ENCODE results near the gene ANXA7.
"Not testable (repeated sequence)": the region's sequence is repeated elsewhere in the genome, so short reads cannot be mapped to it uniquely, and the experiment has no call there.

ANXA7 gene

DNA sequence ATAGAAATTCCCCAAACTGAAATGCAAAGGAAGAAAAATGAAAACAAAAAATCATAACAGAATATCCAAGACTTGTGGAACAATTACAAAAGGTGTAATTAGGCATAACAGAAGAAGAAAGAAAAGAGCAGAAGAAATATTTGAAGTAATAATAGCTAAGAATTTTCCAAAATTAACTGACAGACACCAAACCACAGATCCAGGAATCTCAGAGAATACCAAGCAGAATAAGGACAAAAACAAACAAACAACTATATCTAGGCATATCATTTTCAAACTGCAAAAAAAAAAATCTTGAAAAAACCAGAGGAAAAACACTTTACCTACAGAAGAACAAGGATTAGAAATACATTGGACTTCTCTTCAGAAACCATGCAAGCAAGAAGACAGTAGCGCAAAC is 80.7 kb downstream of the ANXA7 start:
- in situ Hi-C loops (cut with HindIII; ENCODE audit: low pct_ligation_motif_present, low sequenced_read_pairs), result no loop called here
- Histone ChIP-seq H3K36me3 (replicated peaks) (no peaks in the 10 kb centered on the region), H3K27me3 (replicated peaks) (no peaks in the 10 kb centered on the region), H3K27ac (no peak overlapping the region), H3K4me3 (ENCODE audit: low read depth, low read length) (no peak overlapping the region)
- TF ChIP-seq, protein P1, sequence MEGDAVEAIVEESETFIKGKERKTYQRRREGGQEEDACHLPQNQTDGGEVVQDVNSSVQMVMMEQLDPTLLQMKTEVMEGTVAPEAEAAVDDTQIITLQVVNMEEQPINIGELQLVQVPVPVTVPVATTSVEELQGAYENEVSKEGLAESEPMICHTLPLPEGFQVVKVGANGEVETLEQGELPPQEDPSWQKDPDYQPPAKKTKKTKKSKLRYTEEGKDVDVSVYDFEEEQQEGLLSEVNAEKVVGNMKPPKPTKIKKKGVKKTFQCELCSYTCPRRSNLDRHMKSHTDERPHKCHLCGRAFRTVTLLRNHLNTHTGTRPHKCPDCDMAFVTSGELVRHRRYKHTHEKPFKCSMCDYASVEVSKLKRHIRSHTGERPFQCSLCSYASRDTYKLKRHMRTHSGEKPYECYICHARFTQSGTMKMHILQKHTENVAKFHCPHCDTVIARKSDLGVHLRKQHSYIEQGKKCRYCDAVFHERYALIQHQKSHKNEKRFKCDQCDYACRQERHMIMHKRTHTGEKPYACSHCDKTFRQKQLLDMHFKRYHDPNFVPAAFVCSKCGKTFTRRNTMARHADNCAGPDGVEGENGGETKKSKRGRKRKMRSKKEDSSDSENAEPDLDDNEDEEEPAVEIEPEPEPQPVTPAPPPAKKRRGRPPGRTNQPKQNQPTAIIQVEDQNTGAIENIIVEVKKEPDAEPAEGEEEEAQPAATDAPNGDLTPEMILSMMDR (IDR thresholded peaks at IDR 0.05; ENCODE audit: low read depth, low read length, missing control alignments), result no peak
- DNase-seq, result no peak

DNA sequence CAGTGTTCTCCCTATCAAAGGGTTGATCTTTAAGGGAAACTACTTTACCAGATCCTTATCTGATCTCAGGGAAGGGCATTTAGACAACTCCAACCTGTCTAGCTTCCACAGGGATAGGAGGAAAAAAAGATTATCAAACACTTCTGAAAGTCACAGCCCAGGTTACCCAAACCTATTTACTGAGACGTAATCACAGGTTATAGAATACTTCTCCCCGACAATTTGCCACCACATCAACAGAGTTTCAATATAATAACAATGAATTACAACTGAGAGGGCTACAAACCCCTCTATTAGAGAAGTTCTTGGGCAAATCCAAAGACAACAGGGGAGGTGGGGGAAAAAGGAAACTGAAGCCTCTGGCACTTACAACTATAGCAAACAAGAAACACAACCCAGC is 81.5 kb downstream of the ANXA7 start:
- in situ Hi-C loops (cut with HindIII; ENCODE audit: low pct_ligation_motif_present, low sequenced_read_pairs), result no loop called here
- no peak overlapping the region for H3K27ac ChIP-seq
- TF ChIP-seq, protein P1 (IDR thresholded peaks at IDR 0.05; ENCODE audit: low read depth, low read length, missing control alignments), result no peak
- H3K27me3 ChIP-seq (replicated peaks), result no peaks in the 10 kb centered on the region
- no peak for DNase-seq
- H3K36me3 ChIP-seq (replicated peaks), result no peaks in the 10 kb centered on the region
- H3K4me3 ChIP-seq (ENCODE audit: low read depth, low read length), result no peak overlapping the region

DNA sequence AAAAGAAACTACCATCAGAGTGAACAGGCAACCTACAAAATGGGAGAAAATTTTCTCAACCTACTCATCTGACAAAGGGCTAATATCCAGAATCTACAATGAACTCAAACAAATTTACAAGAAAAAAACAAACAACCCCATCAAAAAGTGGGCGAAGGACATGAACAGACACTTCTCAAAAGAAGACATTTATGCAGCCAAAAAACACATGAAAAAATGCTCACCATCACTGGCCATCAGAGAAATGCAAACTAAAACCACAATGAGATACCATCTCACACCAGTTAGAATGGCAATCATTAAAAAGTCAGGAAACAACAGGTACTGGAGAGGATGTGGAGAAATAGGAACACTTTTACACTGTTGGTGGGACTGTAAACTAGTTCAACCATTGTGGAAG is 85.3 kb downstream of the ANXA7 start:
- H3K27me3 ChIP-seq (replicated peaks); in situ Hi-C loops (cut with HindIII; ENCODE audit: low pct_ligation_motif_present, low sequenced_read_pairs); DNase-seq; H3K4me3 ChIP-seq (ENCODE audit: low read depth, low read length); H3K36me3 ChIP-seq (replicated peaks); H3K27ac ChIP-seq: not testable (repeated sequence)

DNA sequence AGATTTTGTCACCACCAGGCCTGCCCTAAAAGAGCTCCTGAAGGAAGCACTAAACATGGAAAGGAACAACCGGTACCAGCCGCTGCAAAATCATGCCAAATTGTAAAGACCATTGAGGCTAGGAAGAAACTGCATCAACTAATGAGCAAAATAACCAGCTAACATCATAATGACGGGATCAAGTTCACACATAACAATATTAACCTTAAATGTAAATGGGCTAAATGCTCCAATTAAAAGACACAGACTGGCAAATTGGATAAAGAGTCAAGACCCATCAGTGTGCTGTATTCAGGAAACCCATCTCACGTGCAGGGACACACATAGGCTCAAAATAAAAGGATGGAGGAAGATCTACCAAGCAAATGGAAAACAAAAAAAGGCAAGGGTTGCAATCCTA is 88.6 kb downstream of the ANXA7 start:
- H3K4me3 ChIP-seq (ENCODE audit: low read depth, low read length); in situ Hi-C loops (cut with HindIII; ENCODE audit: low pct_ligation_motif_present, low sequenced_read_pairs); H3K27ac ChIP-seq; H3K27me3 ChIP-seq (replicated peaks); H3K36me3 ChIP-seq (replicated peaks); DNase-seq: not testable (repeated sequence)

All from brain microvascular endothelial cell (primary cell).